ENCODE measurements around the gene TPTE2. TPM values are rescaled to one million over a fixed set of nuclear protein-coding genes. Genes with fewer than 3 reads are reported as not detected.

TPTE2 gene
- not detected in 5 replicates for total RNA-seq (2022; extraction: Qiagen RNA extraction; ENCODE audit: low read depth)

DNA sequence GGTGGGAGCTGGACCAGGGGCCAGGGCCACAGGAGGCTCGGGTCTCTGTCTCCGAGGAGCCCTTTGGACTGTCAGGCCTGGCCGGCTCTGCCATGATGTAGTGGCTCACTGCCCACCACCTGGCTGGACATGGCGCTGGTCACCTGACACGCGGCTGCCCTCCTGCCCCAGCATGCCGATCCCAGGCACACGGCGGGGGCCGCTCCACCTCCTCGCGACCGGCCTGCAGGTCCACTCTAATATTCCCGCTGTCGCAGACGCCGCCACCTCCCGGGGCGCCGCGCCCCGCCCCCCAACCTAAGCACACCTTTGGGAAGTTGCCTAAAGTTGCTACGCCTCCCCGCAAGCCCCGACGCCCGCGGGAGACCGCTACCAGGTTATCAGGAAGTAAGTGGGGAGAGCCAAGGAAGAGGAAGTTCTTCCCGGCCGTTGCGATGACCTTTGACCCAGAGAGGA lies at the start of gene TPTE2:
TSS of gene TPTE2 (minus strand) at position 406 of the 456 bp plus-strand sequence. CDS start 58,298 bp downstream, outside the sequence.

Other genes with a start within 250 kb of the TPTE2 start
- 11.9 to 18.1 TPM (median 13.1 TPM) in 5 replicates for gene MPHOSPH8, start 72.1 kb upstream of the TPTE2 start, total RNA-seq (2022; extraction: Qiagen RNA extraction; ENCODE audit: low read depth)
- 40.0 to 56.5 TPM (median 47.1 TPM) in 5 replicates for gene PSPC1, start 221.4 kb upstream of the TPTE2 start, total RNA-seq (2022; extraction: Qiagen RNA extraction; ENCODE audit: low read depth)